Retinal pigment epithelial cell (primary cell): Measurements from ENCODE around the gene ANXA8.

Experiments used
- DNase-seq: peaks from one replicate; pipeline ENCODE4 v3.0.0-alpha.2; 2010; ENCODE audit warnings: low read depth
- H3K4me3 ChIP-seq: 2 replicates; pipeline ENCODE4 v1.5.1; 2011; ENCODE audit warnings: mild to moderate bottlenecking, low read length, control low read depth, moderate library complexity
- CTCF ChIP-seq: conservative IDR thresholded peaks from 2 replicates; pipeline ENCODE4 v1.5.1; 2011; ENCODE audit warnings: low read depth, low read length, control low read depth, inconsistent platforms

The ANXA8 gene

GRCh38 chr10:47451273-47451997 lies 32.5 kb downstream of the ANXA8 start:
- H3K4me3 ChIP-seq: no peak overlapping the region
- no peak for TF ChIP-seq CTCF
- no peak for DNase-seq

GRCh38 chr10:47450442-47450841 lies 33.5 kb downstream of the ANXA8 start:
- no peak for TF ChIP-seq CTCF
- no peak for DNase-seq
- H3K4me3 ChIP-seq: no peak overlapping the region

DNA sequence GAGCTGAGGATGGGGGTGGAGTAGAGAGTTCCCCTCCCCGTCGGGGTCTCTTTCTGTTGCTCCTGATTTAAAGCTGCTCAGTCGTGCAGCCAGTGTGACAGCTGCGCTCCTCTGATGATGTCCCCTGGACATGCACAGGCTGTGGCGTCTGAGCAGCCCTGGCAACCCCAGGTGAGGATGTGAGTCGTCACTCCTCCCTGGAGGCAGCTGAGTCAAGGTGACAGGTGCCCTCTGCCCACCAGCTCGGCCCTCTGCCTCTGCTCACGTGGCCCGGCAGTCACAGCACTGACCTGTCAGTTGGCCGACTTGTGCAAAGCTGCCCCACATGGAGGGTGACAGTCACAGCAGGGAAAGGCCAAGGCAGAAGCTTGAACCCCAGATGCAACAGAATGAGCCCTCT lies 33.9 kb downstream of the ANXA8 start:
- H3K4me3 ChIP-seq: no peak overlapping the region
- no peak for DNase-seq
- no peak for TF ChIP-seq CTCF

GRCh38 chr10:47449102-47449978 lies 34.6 kb downstream of the ANXA8 start:
- no peak for TF ChIP-seq CTCF
- DNase-seq: no peak
- H3K4me3 ChIP-seq: no peak overlapping the region

GRCh38 chr10:47447705-47448104 lies 36.2 kb downstream of the ANXA8 start:
- TF ChIP-seq CTCF: no peak
- DNase-seq: no peak

DNA sequence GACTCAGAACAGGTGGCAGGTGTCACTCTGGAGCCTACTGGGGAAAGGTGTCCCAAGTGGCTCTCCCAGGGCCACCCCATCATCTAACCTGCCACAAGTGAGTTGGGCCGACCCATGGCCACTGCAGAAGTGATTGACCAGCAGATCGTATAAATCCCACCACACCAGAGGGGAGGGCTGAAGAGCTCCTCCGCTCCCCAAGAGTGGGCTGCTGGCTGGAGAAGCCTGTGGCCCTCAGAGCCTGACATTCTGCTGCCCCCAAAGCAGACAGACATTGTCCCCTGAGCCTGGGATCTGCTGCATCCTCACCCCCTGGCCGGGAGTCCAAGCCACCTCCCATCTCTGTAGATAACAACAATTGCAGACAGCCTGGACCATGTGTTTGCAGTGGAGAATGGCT lies 36.7 kb downstream of the ANXA8 start:
- no peak overlapping the region for H3K4me3 ChIP-seq
- no peak for TF ChIP-seq CTCF
- DNase-seq: no peak

More at GRCh38 chr10:47447705-47448104, 36.2 kb downstream of the ANXA8 start:
- H3K4me3 ChIP-seq: no peak overlapping the region
